ENCODE measurements around the gene C6orf136.

DNA sequence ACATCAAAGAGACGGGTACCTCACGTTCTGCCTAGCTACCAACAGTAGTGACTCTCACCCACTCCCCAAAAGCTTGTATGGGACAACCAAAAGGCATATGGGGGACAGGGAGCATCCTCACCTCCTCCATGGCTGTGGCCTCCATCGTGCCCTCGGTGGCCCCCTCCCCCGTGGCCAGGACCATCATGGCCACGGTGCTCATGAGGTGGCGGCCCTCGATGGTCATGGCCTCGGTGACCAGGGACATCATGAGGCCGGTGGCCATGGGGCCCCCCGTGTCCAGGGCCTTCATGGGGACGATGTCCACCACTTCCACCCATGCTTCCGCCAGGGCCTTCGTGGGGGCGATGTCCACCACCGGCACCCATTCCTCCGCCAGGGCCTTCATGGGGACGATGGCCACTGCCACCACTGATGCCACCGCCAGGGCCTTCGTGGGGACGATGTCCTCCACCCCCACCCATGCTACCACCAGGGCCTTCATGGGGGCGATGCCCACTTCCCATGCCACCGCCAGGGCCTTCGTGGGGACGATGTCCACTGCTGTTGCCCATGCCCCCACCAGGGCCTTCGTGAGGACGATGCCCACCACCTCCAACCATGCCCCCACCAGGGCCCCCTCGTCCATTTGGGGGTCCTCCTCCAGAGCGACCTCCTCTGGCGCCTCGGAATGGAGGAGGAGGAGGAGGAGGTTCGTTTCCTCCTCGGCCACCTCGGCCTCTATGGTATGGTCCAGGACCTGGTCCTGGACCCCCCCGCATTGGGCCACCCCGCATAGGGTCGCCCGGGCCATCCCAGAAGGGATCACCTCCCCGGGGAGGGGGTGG, 44.9 kb upstream of the C6orf136 start:
- TF ChIP-seq ZFX (IDR thresholded peaks at IDR 0.05), result no peak
- TF ChIP-seq, protein P1, sequence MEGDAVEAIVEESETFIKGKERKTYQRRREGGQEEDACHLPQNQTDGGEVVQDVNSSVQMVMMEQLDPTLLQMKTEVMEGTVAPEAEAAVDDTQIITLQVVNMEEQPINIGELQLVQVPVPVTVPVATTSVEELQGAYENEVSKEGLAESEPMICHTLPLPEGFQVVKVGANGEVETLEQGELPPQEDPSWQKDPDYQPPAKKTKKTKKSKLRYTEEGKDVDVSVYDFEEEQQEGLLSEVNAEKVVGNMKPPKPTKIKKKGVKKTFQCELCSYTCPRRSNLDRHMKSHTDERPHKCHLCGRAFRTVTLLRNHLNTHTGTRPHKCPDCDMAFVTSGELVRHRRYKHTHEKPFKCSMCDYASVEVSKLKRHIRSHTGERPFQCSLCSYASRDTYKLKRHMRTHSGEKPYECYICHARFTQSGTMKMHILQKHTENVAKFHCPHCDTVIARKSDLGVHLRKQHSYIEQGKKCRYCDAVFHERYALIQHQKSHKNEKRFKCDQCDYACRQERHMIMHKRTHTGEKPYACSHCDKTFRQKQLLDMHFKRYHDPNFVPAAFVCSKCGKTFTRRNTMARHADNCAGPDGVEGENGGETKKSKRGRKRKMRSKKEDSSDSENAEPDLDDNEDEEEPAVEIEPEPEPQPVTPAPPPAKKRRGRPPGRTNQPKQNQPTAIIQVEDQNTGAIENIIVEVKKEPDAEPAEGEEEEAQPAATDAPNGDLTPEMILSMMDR (conservative IDR thresholded peaks at IDR 0.05), result no peak

All from C4-2B (cell line).